GM19193 (cell line): ENCODE data around the gene CHMP4B.

Source experiments
- POLR2A ChIP-seq: IDR thresholded peaks from 4 replicates; pipeline ENCODE4 v1.6.1; 2011; ENCODE audit not compliant: insufficient read depth, insufficient read length; ENCODE audit errors: extremely low read depth

Gene CHMP4B

GRCh38 chr20:33837096-33837830 lies 26.1 kb downstream of the CHMP4B start:
- no peak for TF ChIP-seq POLR2A

GRCh38 chr20:33838035-33838864 lies 27.1 kb downstream of the CHMP4B start:
- TF ChIP-seq POLR2A = no peak

- TF ChIP-seq POLR2A = no peak
Observed at GRCh38 chr20:33839591-33839990, 28.4 kb downstream of the CHMP4B start.

GRCh38 chr20:33840160-33840559 lies 29.0 kb downstream of the CHMP4B start:
- no peak for TF ChIP-seq POLR2A

GRCh38 chr20:33840759-33841435 lies 29.7 kb downstream of the CHMP4B start:
- TF ChIP-seq POLR2A = no peak

GRCh38 chr20:33841436-33841799 lies 30.3 kb downstream of the CHMP4B start:
- TF ChIP-seq POLR2A = no peak

- no peak for TF ChIP-seq POLR2A
Observed at GRCh38 chr20:33842346-33842745, 31.2 kb downstream of the CHMP4B start.

GRCh38 chr20:33843050-33843449 lies 31.9 kb downstream of the CHMP4B start:
- TF ChIP-seq POLR2A = no peak

GRCh38 chr20:33843854-33844253 lies 32.7 kb downstream of the CHMP4B start:
- TF ChIP-seq POLR2A = no peak

GRCh38 chr20:33846291-33846935 lies 35.3 kb downstream of the CHMP4B start:
- TF ChIP-seq POLR2A = no peak

- TF ChIP-seq POLR2A = no peak
Observed at GRCh38 chr20:33847006-33847405, 35.9 kb downstream of the CHMP4B start.

- TF ChIP-seq POLR2A = no peak
Observed at GRCh38 chr20:33848391-33848790, 37.2 kb downstream of the CHMP4B start.

- TF ChIP-seq POLR2A = no peak
Observed at GRCh38 chr20:33850159-33850558, 39.0 kb downstream of the CHMP4B start.

- TF ChIP-seq POLR2A = no peak
Observed at GRCh38 chr20:33851842-33852466, 40.8 kb downstream of the CHMP4B start.
